Left ventricle myocardium inferior (tissue), 1 donor: ENCODE results near the gene SPECC1. TPM values are rescaled to one million over a fixed set of nuclear protein-coding genes. Genes with fewer than 3 reads are reported as not detected.

Source experiments
- DNase-seq: peaks from one replicate; pipeline ENCODE4 v3.0.0-alpha.2; 2020
- H3K27ac ChIP-seq: fragments of 200-600 bp; replicated peaks from 2 replicates; pipeline ENCODE4 v1.8.0; 2021
- H3K27me3 ChIP-seq: fragments of 200-600 bp; 2 replicates; pipeline ENCODE4 v1.8.0; 2021; ENCODE audit warnings: low read depth
- H3K36me3 ChIP-seq: fragments of 200-600 bp; 2 replicates; pipeline ENCODE4 v1.8.0; 2021
- H3K4me1 ChIP-seq: fragments of 200-600 bp; 2 replicates; pipeline ENCODE4 v1.8.0; 2021
- H3K4me3 ChIP-seq: fragments of 200-600 bp; 2 replicates; pipeline ENCODE4 v1.8.0; 2021; ENCODE audit warnings: mild to moderate bottlenecking, moderate library complexity
- H3K9me3 ChIP-seq: fragments of 200-600 bp; replicated peaks from 2 replicates; pipeline ENCODE4 v1.8.0; 2021
- CTCF ChIP-seq: fragments of 200-600 bp; IDR thresholded peaks from 2 replicates; pipeline ENCODE4 v1.8.0; 2021; ENCODE audit warnings: antibody characterized with exemption, mild to moderate bottlenecking, borderline replicate concordance
- intact Hi-C: fragments of 100-400 bp; cut with micrococcal nuclease; formaldehyde crosslinking; loops from one replicate; pipeline ENCODE4 v1.11.0; 2022
- total RNA-seq: library from RNA; stranded (reverse); fragmentation: NEBNext Ultra II Directional; extraction: Animal tissue kit (Norgen Biotek cat#: 25700); gene quantifications from one replicate; pipeline ENCODE4 v1.2.1, GENCODE V29; 2021
- donor health status: DM: no; HTN: yes; CAD: no; lungs with severe emphysema.

The SPECC1 gene
- total RNA-seq, 1 donor from 2014 or later = 10.6 TPM

- H3K27me3 ChIP-seq = no peaks in the 10 kb centered on the region
- intact Hi-C loops = no loop called here
- H3K4me3 ChIP-seq = peak overlapping the region; percentile 18
- H3K36me3 ChIP-seq = no peaks in the 10 kb centered on the region
- peak overlapping the region; percentile 95 for H3K27ac ChIP-seq
- TF ChIP-seq CTCF = no peak
- peak; percentile 45 for DNase-seq
- no peaks in the 10 kb centered on the region for H3K9me3 ChIP-seq
- peaks cover 87% of the 10 kb centered on the region for H3K4me1 ChIP-seq
These were observed 82.2 kb downstream of the SPECC1 start for GRCh38 chr17:20091174-20092029.

GRCh38 chr17:20092261-20092867 lies 83.2 kb downstream of the SPECC1 start:
- no peak for DNase-seq
- no peaks in the 10 kb centered on the region for H3K36me3 ChIP-seq
- H3K9me3 ChIP-seq = no peaks in the 10 kb centered on the region
- no peak for TF ChIP-seq CTCF
- peak overlapping the region; percentile 10 for H3K4me3 ChIP-seq
- intact Hi-C loops = no loop called here
- no peaks in the 10 kb centered on the region for H3K27me3 ChIP-seq
- H3K27ac ChIP-seq = peak overlapping the region; percentile 95
- peaks cover 77% of the 10 kb centered on the region for H3K4me1 ChIP-seq

GRCh38 chr17:20092973-20093626 lies 83.9 kb downstream of the SPECC1 start:
- Histone ChIP-seq H3K27ac (peak overlapping the region; percentile 95), H3K4me1 (peaks cover 70% of the 10 kb centered on the region), H3K9me3 (no peaks in the 10 kb centered on the region), H3K27me3 (no peaks in the 10 kb centered on the region), H3K36me3 (no peaks in the 10 kb centered on the region), H3K4me3 (no peak overlapping the region)
- intact Hi-C loops = no loop called here
- no peak for TF ChIP-seq CTCF
- DNase-seq = no peak

GRCh38 chr17:20094777-20095176 lies 85.6 kb downstream of the SPECC1 start:
- Histone ChIP-seq H3K36me3 (no peaks in the 10 kb centered on the region), H3K27me3 (no peaks in the 10 kb centered on the region), H3K27ac (peak overlapping the region; percentile 95), H3K9me3 (no peaks in the 10 kb centered on the region), H3K4me1 (peaks cover 61% of the 10 kb centered on the region), H3K4me3 (no peak overlapping the region)
- TF ChIP-seq CTCF = no peak
- intact Hi-C loops = no loop called here
- no peak for DNase-seq

- Histone ChIP-seq H3K9me3 (no peaks in the 10 kb centered on the region), H3K27me3 (no peaks in the 10 kb centered on the region), H3K4me3 (peak overlapping the region; percentile 23), H3K4me1 (peaks cover 54% of the 10 kb centered on the region), H3K36me3 (no peaks in the 10 kb centered on the region), H3K27ac (peak overlapping the region; percentile 95)
- DNase-seq = peak; percentile 79
- intact Hi-C loops = no loop called here
- peak; percentile 59 for TF ChIP-seq CTCF
These were observed 86.3 kb downstream of the SPECC1 start for GRCh38 chr17:20095336-20096080.
